GM12878 (cell line): ENCODE results near the gene FNDC3A. TPM values are rescaled to one million over a fixed set of nuclear protein-coding genes. Genes with fewer than 3 reads are reported as not detected.

Experiments used
- ATAC-seq: fragments of 200-7000 bp; cut with Tn5 transposase; 3 replicates; pipeline ENCODE4 v1.9.1; 2020; ENCODE audit warnings: mild to moderate bottlenecking, moderate library complexity
- BruUV-seq: library from RNA; stranded (reverse); fragments of 400-500 nt; replicated peaks from 2 replicates; lab custom pipeline; 2021; lab: Mats Ljungman, UMichigan
- CTCF ChIA-PET: fragments of 300-600 bp; sonication (Branson Sonifier 250); formaldehyde crosslinking; extraction: SDS; loops from one replicate; lab custom pipeline; 2021; ENCODE audit warnings: inconsistent platforms; lab: Yijun Ruan, JAX
- POLR2A ChIA-PET: fragments of 350-600 bp; formaldehyde crosslinking; extraction: SDS; loops from one replicate; lab custom pipeline; 2021; ENCODE audit warnings: inconsistent platforms; lab: Charles Lee
- RAD21 ChIA-PET: fragments of 300-600 bp; sonication (Branson Sonifier 250); formaldehyde crosslinking; loops from one replicate; lab custom pipeline; 2023; ENCODE audit warnings: antibody characterized with exemption; ENCODE audit not compliant: unreplicated experiment; lab: Charles Lee
- SMC1A ChIA-PET: fragments of 300-600 bp; sonication (Branson Sonifier 250); formaldehyde crosslinking; loops from one replicate; lab custom pipeline; 2023; ENCODE audit not compliant: unreplicated experiment, uncharacterized antibody; lab: Charles Lee
- DNase-seq: peaks from one replicate; pipeline ENCODE4 v3.0.0-alpha.2; 2011; ENCODE audit warnings: low read depth, low spot score
- FAIRE-seq: peaks from 3 replicates; lab custom pipeline; 2011; peaks lifted over from hg19 to GRCh38; lab: Jason Lieb, UNC
- H2AFZ ChIP-seq: 2 replicates; pipeline ENCODE4 v1.6.0; 2011; ENCODE audit warnings: low read depth, low read length, control low read depth; ENCODE audit not compliant: control insufficient read depth
- H3K27ac ChIP-seq: 2 replicates; pipeline ENCODE4 v1.5.1; 2011; ENCODE audit warnings: control low read depth; ENCODE audit not compliant: control insufficient read depth, insufficient read depth
- H3K27me3 ChIP-seq, 2 experiments: replicated peaks in 1 of 2; 2 replicates each; pipeline versions ENCODE4 v1.6.0 to v1.6.1; 2011; ENCODE audit warnings: low read length in 1 of 2; ENCODE audit not compliant: control insufficient read depth in 2 of 2, insufficient read depth in 2 of 2
- H3K36me3 ChIP-seq, 2 experiments: 2 replicates each; pipeline ENCODE4 v1.5.1; 2011; ENCODE audit warnings: low read length in 1 of 2; ENCODE audit not compliant: control insufficient read depth in 2 of 2, insufficient read depth in 2 of 2
- H3K4me1 ChIP-seq: 2 replicates; pipeline ENCODE4 v1.6.1; 2011; ENCODE audit warnings: mild to moderate bottlenecking, low read length, moderate library complexity, mixed read lengths; ENCODE audit not compliant: control insufficient read depth, insufficient read depth
- H3K4me2 ChIP-seq: 2 replicates; pipeline ENCODE4 v1.6.0; 2011; ENCODE audit warnings: control low read depth; ENCODE audit not compliant: control insufficient read depth, insufficient read depth
- H3K4me3 ChIP-seq: fragments of 200-600 bp; sonication (generic); 2 replicates; pipeline ENCODE4 v1.5.1; 2016
- H3K79me2 ChIP-seq: 2 replicates; pipeline ENCODE4 v1.6.0; 2011; ENCODE audit warnings: low read length; ENCODE audit not compliant: control insufficient read depth, insufficient read depth
- H3K9ac ChIP-seq: 2 replicates; pipeline ENCODE4 v1.8.0; 2011; ENCODE audit warnings: low read length, control low read depth, mixed read lengths; ENCODE audit not compliant: control insufficient read depth, insufficient read depth
- H3K9me3 ChIP-seq: replicated peaks from 3 replicates; pipeline ENCODE4 v1.5.1; 2011; ENCODE audit warnings: mild to moderate bottlenecking, low read length; ENCODE audit not compliant: control insufficient read depth, insufficient read depth
- H4K20me1 ChIP-seq: 2 replicates; pipeline ENCODE4 v1.6.0; 2011; ENCODE audit not compliant: control insufficient read depth, insufficient read depth
- DPF2 ChIP-seq: fragments of 450-650 bp; IDR thresholded peaks from 2 replicates; pipeline ENCODE4 v1.6.1; 2017; ENCODE audit warnings: mild to moderate bottlenecking
- EP300 ChIP-seq, 2 experiments: fragments of 150-350 bp in 1 of 2; IDR thresholded peaks; 2 replicates each; pipeline ENCODE4 v1.6.1; 2011 to 2012; ENCODE audit warnings: low read depth in 2 of 2, low read length in 2 of 2, borderline replicate concordance in 1 of 2, improper control_type of control experiment in 1 of 2, inconsistent platforms in 1 of 2; ENCODE audit not compliant: control insufficient read depth in 1 of 2
- FOXK2 ChIP-seq: fragments of 450-650 bp; IDR thresholded peaks from 2 replicates; pipeline ENCODE4 v1.6.1; 2017; ENCODE audit warnings: mild to moderate bottlenecking, moderate library complexity
- IRF4 ChIP-seq: IDR thresholded peaks from 2 replicates; pipeline ENCODE4 v1.6.1; 2011; ENCODE audit warnings: low read depth, low read length
- MYC ChIP-seq: IDR thresholded peaks from 2 replicates; pipeline ENCODE4 v1.6.1; 2011; ENCODE audit warnings: mild to moderate bottlenecking, low read length, moderate library complexity, inconsistent platforms; ENCODE audit not compliant: insufficient read depth, insufficient replicate concordance, insufficient read length, severe bottlenecking
- POU2F2 ChIP-seq: IDR thresholded peaks from 3 replicates; pipeline ENCODE4 v1.6.1; 2011; ENCODE audit warnings: low read depth, mild to moderate bottlenecking, low read length, borderline replicate concordance
- SREBF1 ChIP-seq: IDR thresholded peaks from 2 replicates; pipeline ENCODE4 v1.6.1; 2012; ENCODE audit warnings: mild to moderate bottlenecking, low read length
- ZNF384 ChIP-seq: IDR thresholded peaks from 2 replicates; pipeline ENCODE4 v1.6.1; 2012; ENCODE audit warnings: low read depth, mild to moderate bottlenecking, low read length, improper control_type of control experiment, borderline replicate concordance
- WGBS: methylation state at CpG from one replicate; pipeline ENCODE4 v1.1.6; 2016; ENCODE audit warnings: low lambda C conversion rate; ENCODE audit not compliant: insufficient replicate concordance, insufficient coverage; ENCODE audit errors: missing lambda C conversion rate; 5-methylcytosine and 5-hydroxymethylcytosine counted together
- in situ Hi-C: fragments of 300-500 bp; cut with MboI; formaldehyde crosslinking; loops from 9 replicates; pipeline ENCODE4 v1.14.3; 2018; ENCODE audit warnings: mixed read lengths
- intact Hi-C: fragments of 100-400 bp; cut with micrococcal nuclease; formaldehyde crosslinking; loops from one replicate; pipeline ENCODE4 v1.14.2; 2022; ENCODE audit not compliant: unreplicated experiment
- polyA plus RNA-seq, 11 experiments: library from polyadenylated mRNA; depleted of rRNA in 4 of 11; unstranded in 6 of 11; stranded (reverse) in 5 of 11; fragments of >200 nt; fragmentation: Nextera tagmentation in 4 of 11; fragmentation: Illumina TruSeq in 1 of 11; extraction: Ambion mirVana in 4 of 11; extraction: Trizol in 1 of 11; gene quantifications; 1 replicate in 1 of 11; 2 replicates in 10 of 11; pipeline versions ENCODE4 v1.2.1 to v1.2.3, GENCODE V29; 2011 to 2016; ENCODE audit warnings: inconsistent platforms in 2 of 11, missing spikeins in 2 of 11, low read depth in 1 of 11
- total RNA-seq, 4 experiments: library from RNA; depleted of rRNA in 3 of 4; stranded (reverse); fragments of >200 nt in 3 of 4; fragmentation: Illumina TruSeq in 1 of 4; extraction: Trizol in 1 of 4; gene quantifications; 2 replicates each; pipeline versions ENCODE4 v1.2.1 to v1.2.3, GENCODE V29; 2013 to 2021
- TF ChIP-seq, protein P1 (sequence below): IDR thresholded peaks from 2 replicates; pipeline ENCODE4 v1.6.1; 2011; ENCODE audit warnings: mild to moderate bottlenecking, low read depth, low read length, moderate library complexity; ENCODE audit not compliant: insufficient replicate concordance
- TF ChIP-seq, protein P2 (sequence below): fragments of 450-650 bp; IDR thresholded peaks from 2 replicates; pipeline ENCODE4 v1.6.1; 2018; ENCODE audit warnings: mild to moderate bottlenecking, low read depth, moderate library complexity; ENCODE audit not compliant: partially characterized antibody

FNDC3A gene
- total and polyA plus RNA-seq, 10 of the 15 experiments (the other 5 are each of a cell fraction or from before 2014, with no cell fraction given), result 6.3 to 46.4 (median 22.8) TPM

DNA sequence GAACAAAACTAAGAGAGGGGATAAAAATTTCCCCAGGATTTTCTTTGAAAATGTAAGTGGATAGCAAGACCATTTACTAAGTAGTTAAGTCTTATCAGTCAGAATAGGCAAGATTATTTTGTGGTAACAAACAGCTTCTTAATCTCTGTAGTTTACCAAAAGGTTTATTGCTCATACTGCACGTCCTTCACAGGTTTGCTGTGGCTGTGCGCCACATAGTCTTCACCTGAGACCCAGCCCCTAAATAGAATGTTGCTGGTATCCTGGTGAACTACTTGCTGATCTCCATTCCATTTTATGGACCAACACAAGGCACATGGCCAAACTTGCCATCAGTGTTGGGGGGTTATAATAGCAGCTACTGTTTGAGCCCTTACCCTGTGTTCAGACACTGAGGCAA is 44.6 kb downstream of the FNDC3A start:
- H3K4me1 ChIP-seq, result no peaks in the 10 kb centered on the region
- H3K9me3 ChIP-seq, result peaks cover 3% of the 10 kb centered on the region
- POLR2A ChIA-PET, result no interaction called here
- DNase-seq (no peak), FAIRE-seq (no peak), ATAC-seq (no peak)
- SMC1A ChIA-PET, result interaction anchor here (0.6 to 1.4 kb wide), 4 partner anchors 17 to 49 kb away, joined by 3 read pairs; no protein-coding TSS in a partner anchor
- WGBS, result 100% methylated on average over 2 of the region's 2 CpGs
- in situ Hi-C loops (no loop called here), intact Hi-C loops (no loop called here)
- no peak overlapping the region for H3K4me3 ChIP-seq
- no TSS peak for BruUV-seq
- CTCF ChIA-PET, result no interaction called here
- RAD21 ChIA-PET, result no interaction called here
- TF ChIP-seq SREBF1, result no peak
- no peak for TF ChIP-seq IRF4
- TF ChIP-seq ZNF384, result no peak
- no peak for TF ChIP-seq MYC
- no peak for TF ChIP-seq FOXK2
- TF ChIP-seq, protein P1, sequence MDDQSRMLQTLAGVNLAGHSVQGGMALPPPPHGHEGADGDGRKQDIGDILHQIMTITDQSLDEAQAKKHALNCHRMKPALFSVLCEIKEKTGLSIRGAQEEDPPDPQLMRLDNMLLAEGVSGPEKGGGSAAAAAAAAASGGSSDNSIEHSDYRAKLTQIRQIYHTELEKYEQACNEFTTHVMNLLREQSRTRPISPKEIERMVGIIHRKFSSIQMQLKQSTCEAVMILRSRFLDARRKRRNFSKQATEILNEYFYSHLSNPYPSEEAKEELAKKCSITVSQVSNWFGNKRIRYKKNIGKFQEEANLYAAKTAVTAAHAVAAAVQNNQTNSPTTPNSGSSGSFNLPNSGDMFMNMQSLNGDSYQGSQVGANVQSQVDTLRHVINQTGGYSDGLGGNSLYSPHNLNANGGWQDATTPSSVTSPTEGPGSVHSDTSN, result no peak
- TF ChIP-seq POU2F2, result no peak
- no peak for TF ChIP-seq EP300 (IDR thresholded peaks at IDR 0.05; ENCODE audit: borderline replicate concordance in 1 of 2, control insufficient read depth in 1 of 2, low read depth in 2 of 2, low read length in 2 of 2)
- TF ChIP-seq DPF2, result no peak
- TF ChIP-seq, protein P2, sequence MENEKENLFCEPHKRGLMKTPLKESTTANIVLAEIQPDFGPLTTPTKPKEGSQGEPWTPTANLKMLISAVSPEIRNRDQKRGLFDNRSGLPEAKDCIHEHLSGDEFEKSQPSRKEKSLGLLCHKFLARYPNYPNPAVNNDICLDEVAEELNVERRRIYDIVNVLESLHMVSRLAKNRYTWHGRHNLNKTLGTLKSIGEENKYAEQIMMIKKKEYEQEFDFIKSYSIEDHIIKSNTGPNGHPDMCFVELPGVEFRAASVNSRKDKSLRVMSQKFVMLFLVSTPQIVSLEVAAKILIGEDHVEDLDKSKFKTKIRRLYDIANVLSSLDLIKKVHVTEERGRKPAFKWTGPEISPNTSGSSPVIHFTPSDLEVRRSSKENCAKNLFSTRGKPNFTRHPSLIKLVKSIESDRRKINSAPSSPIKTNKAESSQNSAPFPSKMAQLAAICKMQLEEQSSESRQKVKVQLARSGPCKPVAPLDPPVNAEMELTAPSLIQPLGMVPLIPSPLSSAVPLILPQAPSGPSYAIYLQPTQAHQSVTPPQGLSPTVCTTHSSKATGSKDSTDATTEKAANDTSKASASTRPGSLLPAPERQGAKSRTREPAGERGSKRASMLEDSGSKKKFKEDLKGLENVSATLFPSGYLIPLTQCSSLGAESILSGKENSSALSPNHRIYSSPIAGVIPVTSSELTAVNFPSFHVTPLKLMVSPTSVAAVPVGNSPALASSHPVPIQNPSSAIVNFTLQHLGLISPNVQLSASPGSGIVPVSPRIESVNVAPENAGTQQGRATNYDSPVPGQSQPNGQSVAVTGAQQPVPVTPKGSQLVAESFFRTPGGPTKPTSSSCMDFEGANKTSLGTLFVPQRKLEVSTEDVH, result no peak
- no peaks in the 10 kb centered on the region for H4K20me1 ChIP-seq
- H3K27ac ChIP-seq, result no peak overlapping the region
- H2AFZ ChIP-seq, result no peak overlapping the region
- H3K27me3 ChIP-seq, result no peaks in the 10 kb centered on the region
- H3K9ac ChIP-seq, result no peak overlapping the region
- no peak overlapping the region for H3K4me2 ChIP-seq
- H3K79me2 ChIP-seq, result no peaks in the 10 kb centered on the region; the same call in none of the 2 replicates
- H3K36me3 ChIP-seq, result no peaks in the 10 kb centered on the region; a peak in 2 of 4 replicates
